ENCODE measurements around the gene EMCN.

DNA sequence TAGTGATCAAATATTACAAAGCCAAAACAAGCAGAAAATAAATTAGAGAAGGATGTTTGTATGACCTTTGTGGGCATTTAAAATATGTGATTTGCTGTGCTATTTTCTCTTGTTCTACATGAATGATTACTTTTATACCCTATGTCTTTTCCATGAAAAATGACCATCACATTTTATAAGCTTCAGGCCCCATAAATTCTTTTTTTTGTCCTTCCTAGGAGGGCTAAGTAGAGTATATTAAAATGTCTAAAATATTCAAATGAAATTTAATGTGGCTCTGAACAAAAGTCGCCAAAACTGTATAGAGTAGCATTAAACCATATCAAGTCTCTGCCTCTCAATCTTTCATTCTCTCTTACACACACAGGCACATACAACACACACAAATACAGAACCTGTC lies 15.9 kb upstream of the EMCN start:
- no peak for TF ChIP-seq EP300 (IDR thresholded peaks at IDR 0.05)
- TF ChIP-seq, protein P1, sequence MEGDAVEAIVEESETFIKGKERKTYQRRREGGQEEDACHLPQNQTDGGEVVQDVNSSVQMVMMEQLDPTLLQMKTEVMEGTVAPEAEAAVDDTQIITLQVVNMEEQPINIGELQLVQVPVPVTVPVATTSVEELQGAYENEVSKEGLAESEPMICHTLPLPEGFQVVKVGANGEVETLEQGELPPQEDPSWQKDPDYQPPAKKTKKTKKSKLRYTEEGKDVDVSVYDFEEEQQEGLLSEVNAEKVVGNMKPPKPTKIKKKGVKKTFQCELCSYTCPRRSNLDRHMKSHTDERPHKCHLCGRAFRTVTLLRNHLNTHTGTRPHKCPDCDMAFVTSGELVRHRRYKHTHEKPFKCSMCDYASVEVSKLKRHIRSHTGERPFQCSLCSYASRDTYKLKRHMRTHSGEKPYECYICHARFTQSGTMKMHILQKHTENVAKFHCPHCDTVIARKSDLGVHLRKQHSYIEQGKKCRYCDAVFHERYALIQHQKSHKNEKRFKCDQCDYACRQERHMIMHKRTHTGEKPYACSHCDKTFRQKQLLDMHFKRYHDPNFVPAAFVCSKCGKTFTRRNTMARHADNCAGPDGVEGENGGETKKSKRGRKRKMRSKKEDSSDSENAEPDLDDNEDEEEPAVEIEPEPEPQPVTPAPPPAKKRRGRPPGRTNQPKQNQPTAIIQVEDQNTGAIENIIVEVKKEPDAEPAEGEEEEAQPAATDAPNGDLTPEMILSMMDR (IDR thresholded peaks at IDR 0.05) = no peak
- TF ChIP-seq POLR2A (IDR thresholded peaks at IDR 0.05) = no peak

Measured in ovary (tissue), 3 donors.